ENCODE results near the gene ATP11C. TPM values are rescaled to one million over a fixed set of nuclear protein-coding genes. Genes with fewer than 3 reads are reported as not detected.

The ATP11C gene
- total and polyA plus RNA-seq, 10 of the 15 experiments (the other 5 are each of a cell fraction or from before 2014, with no cell fraction given) = 16.2 to 44.0 (median 24.8) TPM

DNA sequence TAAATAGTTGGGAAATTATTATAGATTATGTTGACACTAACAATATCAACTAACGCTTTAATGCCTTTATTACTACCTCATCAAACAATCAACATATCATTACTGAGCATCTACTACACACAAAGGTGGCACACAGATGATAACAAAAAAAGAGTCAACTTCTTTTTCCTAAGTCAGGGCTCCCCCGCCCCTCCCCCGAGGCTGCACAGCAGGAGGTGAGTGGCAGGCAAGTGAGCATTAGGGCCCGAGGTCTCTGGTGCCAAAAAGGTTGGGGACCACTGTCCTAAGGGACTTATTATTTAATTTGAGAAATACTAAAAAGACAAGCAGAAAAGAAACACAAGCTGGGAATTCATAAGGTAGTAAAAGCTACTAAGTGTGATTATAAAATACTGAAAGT lies 174.6 kb downstream of the ATP11C start:
- H3K9ac ChIP-seq (ENCODE audit: control insufficient read depth, insufficient read depth, low read length) = no peak overlapping the region
- DNase-seq (ENCODE audit: low read depth, low spot score) (no peak), FAIRE-seq (no peak), ATAC-seq (no peak)
- WGBS (ENCODE audit: insufficient coverage, insufficient replicate concordance, low lambda C conversion rate, missing lambda C conversion rate) = 48% methylated on average over 4 of the region's 4 CpGs
- SMC1A ChIA-PET (ENCODE audit: uncharacterized antibody, unreplicated experiment) = interaction anchor here (0.9 kb wide), 1 partner anchor 8 kb away, joined by 3 read pairs; no protein-coding TSS in a partner anchor
- in situ Hi-C loops (cut with MboI) = no loop called here
- H2AFZ ChIP-seq (ENCODE audit: control insufficient read depth, low read depth, low read length) = no peak overlapping the region
- no peaks in the 10 kb centered on the region; a peak in 1 of 4 replicates for H3K36me3 ChIP-seq (ENCODE audit: control insufficient read depth in 2 of 2, insufficient read depth in 2 of 2, low read length in 1 of 2)
- H3K4me3 ChIP-seq = no peak overlapping the region
- no peaks in the 10 kb centered on the region for H3K4me1 ChIP-seq (ENCODE audit: control insufficient read depth, insufficient read depth, low read length)
- no peaks in the 10 kb centered on the region for H4K20me1 ChIP-seq (ENCODE audit: control insufficient read depth, insufficient read depth)
- no peaks in the 10 kb centered on the region for H3K27me3 ChIP-seq (replicated peaks in 1 of 2; ENCODE audit: control insufficient read depth in 2 of 2, insufficient read depth in 2 of 2, low read length in 1 of 2)
- no TSS peak for BruUV-seq (replicated peaks)
- POLR2A ChIA-PET = no interaction called here
- RAD21 ChIA-PET (ENCODE audit: unreplicated experiment) = no interaction called here
- intact Hi-C loops (cut with micrococcal nuclease; ENCODE audit: unreplicated experiment) = no loop called here
- CTCF ChIA-PET = interaction anchor here (1.0 to 1.9 kb wide), 5 partner anchors 17 to 199 kb away, joined by 3 to 5 read pairs (median 3); no protein-coding TSS in a partner anchor
- H3K4me2 ChIP-seq (ENCODE audit: control insufficient read depth, insufficient read depth) = no peak overlapping the region
- no peak overlapping the region for H3K27ac ChIP-seq (ENCODE audit: control insufficient read depth, insufficient read depth)
- no peaks in the 10 kb centered on the region for H3K79me2 ChIP-seq (ENCODE audit: control insufficient read depth, insufficient read depth, low read length)
- peaks cover 2% of the 10 kb centered on the region; the same call in 2 of the 3 replicates for H3K9me3 ChIP-seq (replicated peaks; ENCODE audit: control insufficient read depth, insufficient read depth, low read length)
- TF ChIP-seq POU2F2 (IDR thresholded peaks at IDR 0.05; ENCODE audit: borderline replicate concordance, low read depth, low read length) (no peak), NR2F1 (conservative IDR thresholded peaks at IDR 0.05) (no peak), HDAC6 (IDR thresholded peaks at IDR 0.05; ENCODE audit: unreplicated experiment) (no peak), RBBP5 (conservative IDR thresholded peaks at IDR 0.05) (no peak), YBX1 (IDR thresholded peaks at IDR 0.05) (no peak), CBFB (IDR thresholded peaks at IDR 0.05; ENCODE audit: low read depth) (no peak), POLR2AphosphoS5 (IDR thresholded peaks at IDR 0.05; ENCODE audit: low read length) (no peak), IKZF1 (conservative IDR thresholded peaks at IDR 0.05) (no peak)
- TF ChIP-seq, protein P1, sequence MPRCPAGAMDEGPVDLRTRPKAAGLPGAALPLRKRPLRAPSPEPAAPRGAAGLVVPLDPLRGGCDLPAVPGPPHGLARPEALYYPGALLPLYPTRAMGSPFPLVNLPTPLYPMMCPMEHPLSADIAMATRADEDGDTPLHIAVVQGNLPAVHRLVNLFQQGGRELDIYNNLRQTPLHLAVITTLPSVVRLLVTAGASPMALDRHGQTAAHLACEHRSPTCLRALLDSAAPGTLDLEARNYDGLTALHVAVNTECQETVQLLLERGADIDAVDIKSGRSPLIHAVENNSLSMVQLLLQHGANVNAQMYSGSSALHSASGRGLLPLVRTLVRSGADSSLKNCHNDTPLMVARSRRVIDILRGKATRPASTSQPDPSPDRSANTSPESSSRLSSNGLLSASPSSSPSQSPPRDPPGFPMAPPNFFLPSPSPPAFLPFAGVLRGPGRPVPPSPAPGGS (IDR thresholded peaks at IDR 0.05; ENCODE audit: borderline replicate concordance, insufficient read depth, low read depth, low read length, poor library complexity, severe bottlenecking) = no peak
- TF ChIP-seq, protein P2, sequence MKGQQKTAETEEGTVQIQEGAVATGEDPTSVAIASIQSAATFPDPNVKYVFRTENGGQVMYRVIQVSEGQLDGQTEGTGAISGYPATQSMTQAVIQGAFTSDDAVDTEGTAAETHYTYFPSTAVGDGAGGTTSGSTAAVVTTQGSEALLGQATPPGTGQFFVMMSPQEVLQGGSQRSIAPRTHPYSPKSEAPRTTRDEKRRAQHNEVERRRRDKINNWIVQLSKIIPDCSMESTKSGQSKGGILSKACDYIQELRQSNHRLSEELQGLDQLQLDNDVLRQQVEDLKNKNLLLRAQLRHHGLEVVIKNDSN (IDR thresholded peaks at IDR 0.05; ENCODE audit: borderline replicate concordance, extremely low read length, insufficient read depth, low read depth, low read length) = no peak
- TF ChIP-seq, protein P3, sequence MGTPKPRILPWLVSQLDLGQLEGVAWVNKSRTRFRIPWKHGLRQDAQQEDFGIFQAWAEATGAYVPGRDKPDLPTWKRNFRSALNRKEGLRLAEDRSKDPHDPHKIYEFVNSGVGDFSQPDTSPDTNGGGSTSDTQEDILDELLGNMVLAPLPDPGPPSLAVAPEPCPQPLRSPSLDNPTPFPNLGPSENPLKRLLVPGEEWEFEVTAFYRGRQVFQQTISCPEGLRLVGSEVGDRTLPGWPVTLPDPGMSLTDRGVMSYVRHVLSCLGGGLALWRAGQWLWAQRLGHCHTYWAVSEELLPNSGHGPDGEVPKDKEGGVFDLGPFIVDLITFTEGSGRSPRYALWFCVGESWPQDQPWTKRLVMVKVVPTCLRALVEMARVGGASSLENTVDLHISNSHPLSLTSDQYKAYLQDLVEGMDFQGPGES (IDR thresholded peaks at IDR 0.05) = no peak
- TF ChIP-seq, protein P4, sequence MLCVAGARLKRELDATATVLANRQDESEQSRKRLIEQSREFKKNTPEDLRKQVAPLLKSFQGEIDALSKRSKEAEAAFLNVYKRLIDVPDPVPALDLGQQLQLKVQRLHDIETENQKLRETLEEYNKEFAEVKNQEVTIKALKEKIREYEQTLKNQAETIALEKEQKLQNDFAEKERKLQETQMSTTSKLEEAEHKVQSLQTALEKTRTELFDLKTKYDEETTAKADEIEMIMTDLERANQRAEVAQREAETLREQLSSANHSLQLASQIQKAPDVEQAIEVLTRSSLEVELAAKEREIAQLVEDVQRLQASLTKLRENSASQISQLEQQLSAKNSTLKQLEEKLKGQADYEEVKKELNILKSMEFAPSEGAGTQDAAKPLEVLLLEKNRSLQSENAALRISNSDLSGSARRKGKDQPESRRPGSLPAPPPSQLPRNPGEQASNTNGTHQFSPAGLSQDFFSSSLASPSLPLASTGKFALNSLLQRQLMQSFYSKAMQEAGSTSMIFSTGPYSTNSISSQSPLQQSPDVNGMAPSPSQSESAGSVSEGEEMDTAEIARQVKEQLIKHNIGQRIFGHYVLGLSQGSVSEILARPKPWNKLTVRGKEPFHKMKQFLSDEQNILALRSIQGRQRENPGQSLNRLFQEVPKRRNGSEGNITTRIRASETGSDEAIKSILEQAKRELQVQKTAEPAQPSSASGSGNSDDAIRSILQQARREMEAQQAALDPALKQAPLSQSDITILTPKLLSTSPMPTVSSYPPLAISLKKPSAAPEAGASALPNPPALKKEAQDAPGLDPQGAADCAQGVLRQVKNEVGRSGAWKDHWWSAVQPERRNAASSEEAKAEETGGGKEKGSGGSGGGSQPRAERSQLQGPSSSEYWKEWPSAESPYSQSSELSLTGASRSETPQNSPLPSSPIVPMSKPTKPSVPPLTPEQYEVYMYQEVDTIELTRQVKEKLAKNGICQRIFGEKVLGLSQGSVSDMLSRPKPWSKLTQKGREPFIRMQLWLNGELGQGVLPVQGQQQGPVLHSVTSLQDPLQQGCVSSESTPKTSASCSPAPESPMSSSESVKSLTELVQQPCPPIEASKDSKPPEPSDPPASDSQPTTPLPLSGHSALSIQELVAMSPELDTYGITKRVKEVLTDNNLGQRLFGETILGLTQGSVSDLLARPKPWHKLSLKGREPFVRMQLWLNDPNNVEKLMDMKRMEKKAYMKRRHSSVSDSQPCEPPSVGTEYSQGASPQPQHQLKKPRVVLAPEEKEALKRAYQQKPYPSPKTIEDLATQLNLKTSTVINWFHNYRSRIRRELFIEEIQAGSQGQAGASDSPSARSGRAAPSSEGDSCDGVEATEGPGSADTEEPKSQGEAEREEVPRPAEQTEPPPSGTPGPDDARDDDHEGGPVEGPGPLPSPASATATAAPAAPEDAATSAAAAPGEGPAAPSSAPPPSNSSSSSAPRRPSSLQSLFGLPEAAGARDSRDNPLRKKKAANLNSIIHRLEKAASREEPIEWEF (IDR thresholded peaks at IDR 0.05; ENCODE audit: insufficient replicate concordance, low read depth, low read length) = no peak
